Mesangial cell (primary cell): ENCODE data around the gene TANK. TPM values are rescaled to one million over a fixed set of nuclear protein-coding genes. Genes with fewer than 3 reads are reported as not detected.

Experiments used
- total RNA-seq: library from RNA; depleted of rRNA; stranded (reverse); fragments of >200 nt; gene quantifications from 2 replicates; pipeline ENCODE4 v1.2.3, GENCODE V29; 2015

The TANK gene
- 16.9 and 19.0 TPM in 2 replicates for total RNA-seq

GRCh38 chr2:161160226-161161073, at the start of gene TANK:
TANK (plus strand) TSS chr2:161160428; CDS start chr2:161179663, 19,235 bp downstream.

Other genes with a start within 250 kb of the TANK start
- gene PSMD14, start 148.0 kb downstream of the TANK start, total RNA-seq = 27.5 and 81.6 TPM in 2 replicates